Stomach smooth muscle (tissue), 2 donors: Measurements from ENCODE around the gene DPYSL5.

Experiments used
- H3K27ac ChIP-seq: one replicate; pipeline ENCODE4 v1.7.0; 2013; ENCODE audit warnings: mild to moderate bottlenecking, low read length, inconsistent platforms
- H3K27me3 ChIP-seq, 2 donors: one replicate each; pipeline ENCODE4 v1.7.0; 2013; ENCODE audit warnings: low read length in 2 of 2; ENCODE audit not compliant: insufficient read depth in 2 of 2, control insufficient read depth in 1 of 2
- H3K36me3 ChIP-seq, 2 donors: one replicate each; pipeline ENCODE4 v1.7.0; 2013; ENCODE audit warnings: low read length in 2 of 2; ENCODE audit not compliant: control insufficient read depth in 2 of 2, insufficient read depth in 2 of 2
- H3K4me1 ChIP-seq: one replicate; pipeline ENCODE4 v1.7.0; 2013; ENCODE audit warnings: low read length; ENCODE audit not compliant: control insufficient read depth, insufficient read depth
- H3K4me3 ChIP-seq, 2 donors: one replicate each; pipeline ENCODE4 v1.7.0; 2013; ENCODE audit warnings: low read length in 2 of 2
- H3K9ac ChIP-seq, 2 donors: one replicate each; pipeline ENCODE4 v1.7.0; 2013; ENCODE audit warnings: low read length in 2 of 2, mild to moderate bottlenecking in 1 of 2
- H3K9me3 ChIP-seq, 2 donors: one replicate each; pipeline ENCODE4 v1.7.0; 2013; ENCODE audit warnings: low read length in 2 of 2; ENCODE audit not compliant: control insufficient read depth in 2 of 2
- donor health status: healthy.
- donor health status: Pancreatic carcinoma.

Gene DPYSL5

DNA sequence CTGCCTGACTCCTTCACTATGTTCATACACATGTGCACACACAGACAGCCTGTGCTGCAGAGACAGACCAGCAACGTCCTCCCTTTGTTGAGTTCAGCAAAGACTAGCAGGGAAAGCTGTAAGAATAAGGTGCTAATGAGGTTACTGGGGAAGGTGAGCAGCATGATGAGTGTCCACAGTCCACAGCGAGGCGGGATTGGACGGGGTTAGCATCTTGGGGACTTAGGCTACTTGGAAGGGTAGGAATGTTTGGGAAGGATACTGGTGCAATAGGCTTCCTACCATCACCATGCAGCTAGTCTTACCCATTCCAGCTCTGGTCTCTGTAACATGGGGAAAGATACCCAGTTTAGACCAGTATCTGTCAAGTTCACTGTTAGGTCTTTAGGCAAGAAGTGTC is 41.9 kb downstream of the DPYSL5 start:
- Histone ChIP-seq H3K27ac (no peak overlapping the region), H3K36me3 (no peaks in the 10 kb centered on the region), H3K27me3 (no peaks in the 10 kb centered on the region), H3K4me3 (no peak overlapping the region), H3K9me3 (no peaks in the 10 kb centered on the region), H3K9ac (no peak overlapping the region), H3K4me1 (no peaks in the 10 kb centered on the region)

DNA sequence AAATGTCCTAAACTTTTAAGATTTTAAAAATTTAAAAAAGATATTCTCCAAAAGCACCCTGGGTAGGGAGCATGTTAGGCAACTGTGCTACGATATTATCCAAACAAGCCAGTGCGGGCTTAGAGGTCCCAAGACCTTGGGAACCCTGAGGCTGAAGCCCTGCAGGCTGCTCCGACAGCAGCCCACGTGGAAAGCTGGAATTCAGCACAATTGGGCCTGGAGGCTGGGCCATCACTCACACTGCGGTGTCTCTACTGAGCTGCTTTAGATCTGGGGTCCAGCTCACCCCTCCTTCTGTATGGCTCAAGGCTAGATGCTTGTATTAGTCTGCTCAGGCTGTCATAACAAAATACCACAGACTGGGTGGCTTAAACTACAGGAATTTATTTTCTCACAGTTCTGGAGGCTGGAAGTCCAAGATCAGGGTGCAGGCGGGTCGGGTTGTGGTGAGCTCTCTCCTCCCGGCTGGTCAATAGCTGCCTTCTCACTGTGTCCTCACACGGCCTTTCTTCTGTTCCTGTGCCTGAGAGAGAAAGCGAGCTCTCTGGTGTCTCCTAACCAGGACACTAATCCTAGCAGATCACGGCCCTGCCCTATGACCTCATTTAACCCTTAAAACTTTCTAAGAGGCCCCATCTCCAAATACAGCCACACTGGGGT is 42.5 kb downstream of the DPYSL5 start:
- H3K36me3 ChIP-seq = no peaks in the 10 kb centered on the region
- H3K27ac ChIP-seq = no peak overlapping the region
- no peaks in the 10 kb centered on the region for H3K27me3 ChIP-seq
- no peaks in the 10 kb centered on the region for H3K4me1 ChIP-seq
- H3K4me3 ChIP-seq = no peak overlapping the region
- no peaks in the 10 kb centered on the region for H3K9me3 ChIP-seq
- H3K9ac ChIP-seq = no peak overlapping the region

DNA sequence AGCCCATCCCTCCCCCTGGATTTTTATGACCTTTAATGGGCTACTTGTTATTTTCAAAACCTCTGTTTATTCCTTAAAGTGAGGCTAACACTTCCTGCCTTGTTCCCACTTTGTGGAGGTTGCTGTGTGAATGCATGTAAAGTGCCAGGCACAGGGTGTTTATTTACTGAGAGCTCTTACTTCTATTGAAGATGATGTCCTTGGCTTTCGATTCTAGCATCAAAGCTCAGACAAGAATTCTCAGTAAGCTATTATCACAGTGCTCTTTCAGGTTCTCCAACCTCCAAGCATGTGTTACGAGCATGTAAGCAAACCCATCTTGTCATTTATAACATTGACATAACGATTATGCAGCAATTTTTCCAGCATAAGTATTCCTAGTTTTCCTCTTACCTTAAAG is 44.2 kb downstream of the DPYSL5 start:
- H3K9ac ChIP-seq = no peak overlapping the region
- no peak overlapping the region for H3K27ac ChIP-seq
- H3K27me3 ChIP-seq = no peaks in the 10 kb centered on the region
- no peaks in the 10 kb centered on the region for H3K4me1 ChIP-seq
- no peaks in the 10 kb centered on the region for H3K9me3 ChIP-seq
- H3K36me3 ChIP-seq = no peaks in the 10 kb centered on the region
- H3K4me3 ChIP-seq = no peak overlapping the region

DNA sequence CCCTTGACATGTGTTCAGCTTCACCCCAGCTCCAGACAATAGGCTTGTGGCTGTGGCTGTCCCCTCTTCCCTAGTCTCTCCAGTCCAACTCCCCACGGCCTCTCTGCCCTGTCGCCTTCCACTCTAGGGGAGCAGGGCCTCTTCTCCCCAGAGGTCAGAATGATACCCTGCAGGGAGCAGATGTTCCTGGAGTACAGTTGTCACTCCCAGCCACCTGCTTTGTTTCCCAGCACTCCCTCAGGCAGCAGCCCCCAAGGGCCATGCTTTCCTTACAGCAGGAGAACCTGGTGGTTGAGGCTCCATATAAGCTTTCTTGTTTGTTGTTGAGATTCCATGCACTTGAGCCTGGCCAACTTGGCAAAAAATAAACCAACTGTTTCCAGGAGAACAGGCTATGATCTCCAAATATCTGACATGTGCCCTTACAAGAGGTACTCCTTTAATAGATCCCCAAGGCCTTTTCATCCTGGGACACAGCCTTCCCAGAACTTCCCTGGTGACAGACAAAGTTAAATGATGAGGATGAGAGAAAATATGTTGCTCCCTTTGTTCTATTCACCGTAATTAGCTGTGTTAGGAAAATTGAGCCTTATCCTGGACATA is 45.1 kb downstream of the DPYSL5 start:
- no peak overlapping the region for H3K9ac ChIP-seq
- H3K4me1 ChIP-seq = no peaks in the 10 kb centered on the region
- H3K36me3 ChIP-seq = no peaks in the 10 kb centered on the region
- no peaks in the 10 kb centered on the region for H3K9me3 ChIP-seq
- H3K27ac ChIP-seq = no peak overlapping the region
- no peak overlapping the region for H3K4me3 ChIP-seq
- H3K27me3 ChIP-seq = no peaks in the 10 kb centered on the region

DNA sequence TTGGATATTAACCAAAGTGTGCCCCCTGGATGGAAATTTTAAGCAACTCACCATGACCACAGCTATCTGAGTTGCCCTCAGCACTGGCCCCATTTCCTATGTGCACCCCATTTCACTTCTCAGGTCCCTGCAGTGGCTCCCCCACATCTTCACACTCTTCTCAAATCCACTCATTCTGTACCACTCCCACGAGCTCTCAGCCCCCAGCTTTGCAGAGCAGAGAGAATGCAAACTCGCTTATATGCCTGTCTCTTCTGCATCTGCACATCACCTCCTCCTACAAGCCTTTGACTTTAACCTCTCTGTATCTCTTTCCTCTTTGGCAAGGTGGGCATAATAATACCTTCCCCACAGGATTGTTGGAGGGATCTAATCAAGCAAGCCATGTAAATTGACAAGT is 46.2 kb downstream of the DPYSL5 start:
- Histone ChIP-seq H3K9me3 (no peaks in the 10 kb centered on the region), H3K4me3 (no peak overlapping the region), H3K9ac (no peak overlapping the region), H3K27ac (no peak overlapping the region), H3K4me1 (no peaks in the 10 kb centered on the region), H3K27me3 (no peaks in the 10 kb centered on the region), H3K36me3 (no peaks in the 10 kb centered on the region)

DNA sequence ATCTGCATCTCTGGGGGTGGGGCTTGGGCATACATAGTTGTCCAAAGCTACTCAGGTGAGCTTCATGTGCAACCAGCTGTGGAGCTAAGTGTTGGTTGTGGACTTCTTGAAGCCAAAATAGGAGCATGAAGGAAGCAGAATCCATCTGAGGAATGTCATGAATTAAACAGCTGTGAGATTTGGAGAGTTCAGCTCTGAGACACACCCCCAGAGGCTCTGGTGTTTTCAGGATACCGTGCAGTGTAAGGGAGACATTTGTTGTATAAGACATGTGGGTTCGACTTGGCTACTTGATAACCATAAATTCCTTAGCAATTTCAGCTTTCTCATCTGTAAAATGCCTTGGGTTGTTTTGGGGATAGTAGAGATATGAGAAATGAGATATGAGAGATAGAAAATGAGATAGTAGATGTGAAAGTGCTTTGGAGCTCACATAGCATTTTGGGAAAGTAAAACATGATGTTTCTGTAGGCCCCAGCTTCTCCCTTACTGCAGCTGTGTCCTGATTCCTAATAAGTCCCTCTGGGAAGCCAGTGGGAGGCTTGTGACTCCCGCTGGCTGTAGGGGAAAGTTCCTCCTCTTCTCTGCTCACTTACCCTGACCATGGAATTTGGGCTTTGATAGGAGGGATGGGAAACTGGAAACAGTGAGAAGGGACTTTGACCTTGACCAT is 50.0 kb downstream of the DPYSL5 start:
- H3K36me3 ChIP-seq = no peaks in the 10 kb centered on the region
- no peaks in the 10 kb centered on the region for H3K4me1 ChIP-seq
- H3K4me3 ChIP-seq = no peak overlapping the region
- H3K9ac ChIP-seq = no peak overlapping the region
- H3K9me3 ChIP-seq = no peaks in the 10 kb centered on the region
- H3K27ac ChIP-seq = no peak overlapping the region
- H3K27me3 ChIP-seq = no peaks in the 10 kb centered on the region

DNA sequence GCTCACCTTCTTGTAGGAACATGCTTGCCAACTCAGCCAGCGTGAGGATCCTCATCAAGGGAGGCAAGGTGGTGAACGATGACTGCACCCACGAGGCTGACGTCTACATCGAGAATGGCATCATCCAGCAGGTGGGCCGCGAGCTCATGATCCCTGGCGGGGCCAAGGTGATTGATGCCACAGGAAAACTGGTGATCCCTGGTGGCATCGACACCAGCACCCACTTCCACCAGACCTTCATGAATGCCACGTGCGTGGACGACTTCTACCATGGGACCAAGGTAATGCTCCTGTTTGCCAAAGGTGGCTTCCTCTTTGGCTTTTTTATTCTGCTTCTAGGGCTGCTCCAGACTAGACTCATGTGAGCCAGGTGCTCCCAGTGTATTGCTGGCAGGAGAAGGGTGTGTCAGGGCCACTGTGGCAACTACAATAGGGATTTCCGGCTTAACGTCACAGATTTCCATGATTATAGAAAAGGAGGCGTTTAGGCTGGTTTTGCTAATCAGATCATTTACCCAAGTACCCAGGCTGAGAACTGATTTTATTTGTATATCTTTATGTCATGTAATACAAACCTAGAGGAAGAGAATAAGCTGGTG is 50.6 kb downstream of the DPYSL5 start:
- Histone ChIP-seq H3K4me1 (no peaks in the 10 kb centered on the region), H3K9me3 (no peaks in the 10 kb centered on the region), H3K27me3 (no peaks in the 10 kb centered on the region), H3K36me3 (no peaks in the 10 kb centered on the region), H3K9ac (no peak overlapping the region), H3K27ac (no peak overlapping the region), H3K4me3 (no peak overlapping the region)

DNA sequence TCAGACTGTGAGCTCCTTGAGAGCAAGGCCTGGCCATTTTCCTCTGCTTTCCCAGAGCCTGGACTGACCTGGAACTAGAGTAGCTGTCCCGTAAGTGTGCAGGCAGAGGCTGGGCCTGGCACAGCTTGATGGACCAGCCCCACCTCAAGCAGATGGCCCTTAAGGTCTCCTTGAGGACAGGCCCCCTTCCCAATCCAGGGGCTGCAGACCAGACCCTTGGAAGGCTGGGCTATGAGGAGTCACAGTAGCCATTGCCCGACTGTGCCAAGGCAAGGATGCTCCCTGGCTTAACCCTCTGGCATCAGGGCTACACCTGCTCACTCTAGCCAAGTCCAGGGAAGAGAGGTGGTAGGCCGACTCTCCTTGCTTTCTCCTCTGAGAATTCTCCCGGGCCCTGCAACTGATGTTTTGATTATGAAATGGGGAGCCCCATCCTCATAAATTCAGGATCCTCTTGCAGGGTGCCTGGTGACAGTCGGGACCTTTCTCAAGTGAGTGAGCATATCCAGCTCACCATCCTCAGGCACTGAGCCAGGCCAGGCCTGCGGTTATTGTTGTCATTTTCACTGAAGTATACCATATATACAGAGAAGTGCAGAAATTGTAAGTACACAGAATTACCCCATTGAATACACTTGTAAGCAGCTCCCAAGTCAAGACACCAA is 51.7 kb downstream of the DPYSL5 start:
- Histone ChIP-seq H3K36me3 (no peaks in the 10 kb centered on the region), H3K27me3 (no peaks in the 10 kb centered on the region), H3K9ac (no peak overlapping the region), H3K27ac (no peak overlapping the region), H3K9me3 (no peaks in the 10 kb centered on the region), H3K4me1 (no peaks in the 10 kb centered on the region), H3K4me3 (no peak overlapping the region)

DNA sequence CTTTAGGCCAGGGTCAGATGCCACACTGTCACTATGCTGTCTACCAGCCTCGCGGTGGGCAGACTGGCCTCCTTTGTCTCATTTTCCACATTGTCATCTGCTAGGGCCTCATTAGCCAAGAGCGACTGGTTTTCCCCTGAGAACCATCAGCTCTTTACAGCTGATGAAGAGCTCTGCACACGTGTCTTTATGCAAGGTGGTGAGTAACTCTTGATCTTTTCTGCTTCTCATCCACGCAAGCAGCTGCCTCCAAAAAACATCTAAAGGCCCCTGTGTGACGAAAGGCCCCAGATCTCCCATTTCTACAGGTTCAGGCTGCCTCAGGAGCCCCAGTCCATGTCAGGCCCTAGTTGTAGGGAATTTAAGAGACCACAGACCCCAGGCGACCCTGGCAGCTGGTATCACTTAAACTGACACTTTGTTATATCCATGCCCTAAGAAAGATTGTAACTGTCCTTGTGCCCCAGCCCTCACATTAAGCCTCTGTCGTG is 52.9 kb downstream of the DPYSL5 start:
- no peak overlapping the region for H3K9ac ChIP-seq
- H3K27ac ChIP-seq = no peak overlapping the region
- H3K4me1 ChIP-seq = no peaks in the 10 kb centered on the region
- H3K4me3 ChIP-seq = no peak overlapping the region
- H3K36me3 ChIP-seq = no peaks in the 10 kb centered on the region
- H3K9me3 ChIP-seq = no peaks in the 10 kb centered on the region
- no peaks in the 10 kb centered on the region for H3K27me3 ChIP-seq

DNA sequence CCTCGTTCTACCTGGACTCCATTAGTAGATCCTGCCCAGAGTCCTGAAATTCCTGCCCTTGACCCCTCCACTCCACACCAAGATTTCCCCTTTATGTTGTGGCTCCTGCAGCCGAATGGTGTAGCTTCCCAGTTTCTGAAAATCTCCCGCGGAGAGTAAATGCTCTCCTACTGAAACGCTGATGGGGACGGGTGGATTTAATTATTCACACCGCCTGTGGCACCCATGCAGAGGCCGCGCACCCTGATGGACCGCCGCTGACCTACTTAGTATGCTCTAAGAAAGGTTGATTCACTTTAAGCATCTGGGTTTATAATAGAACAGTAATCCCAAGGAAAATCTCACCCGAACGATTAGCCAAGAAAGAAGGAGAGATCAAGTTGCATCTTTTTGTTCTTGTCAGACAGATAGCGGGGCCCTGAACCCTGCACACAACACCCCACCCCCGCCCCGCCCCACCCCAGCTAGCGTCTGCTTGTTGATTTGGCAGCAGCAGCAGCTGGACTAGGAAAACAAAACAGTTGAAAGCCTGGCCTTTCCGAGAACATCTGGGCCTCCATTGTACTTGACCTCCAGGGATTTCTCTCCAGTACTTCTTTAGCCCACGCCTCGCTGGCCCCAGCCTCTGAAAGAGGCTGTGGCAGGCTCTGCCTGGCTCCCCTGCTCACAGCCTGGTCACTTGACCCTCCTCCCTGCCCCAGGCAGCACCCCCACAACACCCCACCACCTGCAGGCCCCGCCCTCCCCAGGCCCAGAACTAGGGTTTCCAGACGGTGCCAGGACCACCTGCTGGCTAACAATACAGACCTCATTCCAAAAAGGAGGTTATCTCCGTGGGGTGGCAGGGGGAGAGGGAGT is 53.6 kb downstream of the DPYSL5 start:
- H3K9me3 ChIP-seq = no peaks in the 10 kb centered on the region
- no peaks in the 10 kb centered on the region for H3K36me3 ChIP-seq
- H3K27me3 ChIP-seq = no peaks in the 10 kb centered on the region
- no peak overlapping the region for H3K4me3 ChIP-seq
- H3K4me1 ChIP-seq = no peaks in the 10 kb centered on the region
- H3K27ac ChIP-seq = no peak overlapping the region
- no peak overlapping the region for H3K9ac ChIP-seq
